Caco-2 (cell line): ENCODE results near the gene DIAPH2. TPM values are rescaled to one million over a fixed set of nuclear protein-coding genes. Genes with fewer than 3 reads are reported as not detected.

Source experiments
- BruUV-seq: library from RNA; stranded (reverse); fragments of 400-500 nt; replicated peaks from 2 replicates; lab custom pipeline; 2021; lab: Mats Ljungman, UMichigan
- CTCF ChIA-PET: fragments of 300-600 bp; sonication (Branson Sonifier 250); formaldehyde crosslinking; loops from one replicate; lab custom pipeline; 2022; ENCODE audit warnings: antibody characterized with exemption; lab: Charles Lee
- POLR2A ChIA-PET: fragments of 300-600 bp; sonication (Branson Sonifier 250); formaldehyde crosslinking; loops from one replicate; lab custom pipeline; 2022; ENCODE audit warnings: antibody characterized with exemption; lab: Charles Lee
- DNase-seq, 2 experiments: peaks; one replicate each; pipeline versions ENCODE4 v3.0.0 to v3.0.0-alpha.2; 2020 to 2022
- H3K27me3 ChIP-seq: replicated peaks from 2 replicates; pipeline ENCODE4 v1.6.0; 2011; ENCODE audit warnings: low read length; ENCODE audit not compliant: control insufficient read depth, insufficient read depth
- H3K36me3 ChIP-seq: 2 replicates; pipeline ENCODE4 v1.5.1; 2011; ENCODE audit warnings: low read length; ENCODE audit not compliant: control insufficient read depth, insufficient read depth
- H3K4me1 ChIP-seq: fragments of 250-450 bp; sonication (Bioruptor Pico); 2 replicates; pipeline ENCODE4 v1.5.1; 2020; ENCODE audit warnings: mild to moderate bottlenecking
- H3K4me3 ChIP-seq: 2 replicates; pipeline ENCODE4 v1.5.1; 2011; ENCODE audit warnings: low read depth, mild to moderate bottlenecking, control low read depth, low read length
- H3K9me3 ChIP-seq: fragments of 250-450 bp; sonication (Bioruptor Pico); 2 replicates; pipeline ENCODE4 v1.5.1; 2020; ENCODE audit warnings: mild to moderate bottlenecking, moderate library complexity
- H3K27ac Mint-ChIP-seq: one replicate; pipeline ENCODE4 v1.8.0; 2022; ENCODE audit warnings: mixed read lengths; ENCODE audit not compliant: unreplicated experiment
- H3K27me3 Mint-ChIP-seq: one replicate; pipeline ENCODE4 v1.8.0; 2022; ENCODE audit warnings: mixed read lengths; ENCODE audit not compliant: insufficient read depth, unreplicated experiment
- H3K36me3 Mint-ChIP-seq: one replicate; pipeline ENCODE4 v1.8.0; 2022; ENCODE audit warnings: mild to moderate bottlenecking, mixed read lengths; ENCODE audit not compliant: insufficient read depth, unreplicated experiment
- H3K4me1 Mint-ChIP-seq: one replicate; pipeline ENCODE4 v1.8.0; 2022; ENCODE audit warnings: low read depth, mixed read lengths; ENCODE audit not compliant: unreplicated experiment
- H3K4me3 Mint-ChIP-seq: one replicate; pipeline ENCODE4 v1.8.0; 2022; ENCODE audit warnings: mild to moderate bottlenecking, moderate library complexity, mixed read lengths; ENCODE audit not compliant: unreplicated experiment
- H3K9me3 Mint-ChIP-seq: one replicate; pipeline ENCODE4 v1.8.0; 2022; ENCODE audit warnings: mixed read lengths; ENCODE audit not compliant: unreplicated experiment
- CTCF ChIP-seq, 2 experiments: fragments of 200-600 bp in 1 of 2; IDR thresholded peaks; 1 replicate in 1 of 2; 2 replicates in 1 of 2; pipeline versions ENCODE4 v1.5.1 to v1.8.0; 2011 to 2022; ENCODE audit warnings: antibody characterized with exemption in 1 of 2, control low read depth in 1 of 2, inconsistent platforms in 1 of 2, low read depth in 1 of 2, low read length in 1 of 2, mild to moderate bottlenecking in 1 of 2, moderate library complexity in 1 of 2; ENCODE audit not compliant: insufficient read depth in 1 of 2, severe bottlenecking in 1 of 2, unreplicated experiment in 1 of 2
- intact Hi-C: fragments of 100-400 bp; cut with micrococcal nuclease; formaldehyde crosslinking; loops from one replicate; pipeline ENCODE4 v1.10.0; 2022; ENCODE audit not compliant: unreplicated experiment
- total RNA-seq: library from RNA; stranded (reverse); gene quantifications from 2 replicates; pipeline ENCODE4 v1.2.3, GENCODE V29; 2022

Gene DIAPH2
- total RNA-seq, 1 experiment from 2014 or later: 16.1 TPM

DNA sequence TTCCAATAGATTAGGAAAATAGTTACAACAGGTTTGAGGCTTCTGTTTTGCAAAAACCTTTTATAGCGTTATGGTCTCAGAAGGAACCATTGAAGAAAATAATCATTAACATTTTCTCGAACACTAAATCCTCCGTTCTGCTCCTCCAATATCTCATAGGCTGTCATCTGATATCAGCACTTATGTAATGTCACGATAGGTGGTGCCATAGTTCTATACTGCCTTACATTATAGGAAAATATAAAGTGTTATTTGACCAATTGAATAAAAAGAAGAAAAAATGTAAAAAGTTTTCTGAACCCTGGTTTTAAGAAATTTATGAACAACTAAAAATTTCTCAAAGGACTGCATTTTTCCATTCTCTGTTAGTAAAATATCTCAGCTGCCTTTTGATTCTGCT, 490.5 kb downstream of the DIAPH2 start:
- Mint-ChIP-seq H3K36me3 (no peaks in the 10 kb centered on the region), H3K4me1 (no peaks in the 10 kb centered on the region), H3K9me3 (no peaks in the 10 kb centered on the region), H3K27ac (no peak overlapping the region), H3K27me3 (no peaks in the 10 kb centered on the region), H3K4me3 (no peak overlapping the region)
- POLR2A ChIA-PET: no interaction called here
- no peak overlapping the region for H3K4me3 ChIP-seq
- DNase-seq: no peak
- H3K9me3 ChIP-seq: no peaks in the 10 kb centered on the region
- intact Hi-C loops: no loop called here
- BruUV-seq: no TSS peak
- TF ChIP-seq CTCF (IDR thresholded peaks at IDR 0.05; ENCODE audit: insufficient read depth in 1 of 2, low read depth in 1 of 2, low read length in 1 of 2, severe bottlenecking in 1 of 2, unreplicated experiment in 1 of 2): no peak
- H3K4me1 ChIP-seq: no peaks in the 10 kb centered on the region
- CTCF ChIA-PET: no interaction called here
- H3K36me3 ChIP-seq: no peaks in the 10 kb centered on the region
- no peaks in the 10 kb centered on the region for H3K27me3 ChIP-seq

- TF ChIP-seq CTCF (IDR thresholded peaks at IDR 0.05; ENCODE audit: insufficient read depth in 1 of 2, low read depth in 1 of 2, low read length in 1 of 2, severe bottlenecking in 1 of 2, unreplicated experiment in 1 of 2): no peak
- POLR2A ChIA-PET: no interaction called here
- H3K4me1 Mint-ChIP-seq: peaks cover 14% of the 10 kb centered on the region
- H3K27me3 Mint-ChIP-seq: no peaks in the 10 kb centered on the region
- CTCF ChIA-PET: no interaction called here
- intact Hi-C loops: no loop called here
- no TSS peak for BruUV-seq
- Histone ChIP-seq H3K4me1 (no peaks in the 10 kb centered on the region), H3K9me3 (no peaks in the 10 kb centered on the region), H3K4me3 (no peak overlapping the region), H3K27me3 (no peaks in the 10 kb centered on the region), H3K36me3 (no peaks in the 10 kb centered on the region)
- peaks cover 4% of the 10 kb centered on the region for H3K36me3 Mint-ChIP-seq
- no peak overlapping the region for H3K27ac Mint-ChIP-seq
- no peak for DNase-seq
- no peaks in the 10 kb centered on the region for H3K9me3 Mint-ChIP-seq
- H3K4me3 Mint-ChIP-seq: no peak overlapping the region
These were observed 505.0 kb downstream of the DIAPH2 start for GRCh38 chrX:97189668-97190067.

GRCh38 chrX:97199501-97199900, 514.9 kb downstream of the DIAPH2 start:
- intact Hi-C loops: no loop called here
- DNase-seq: no peak
- Histone ChIP-seq H3K36me3 (no peaks in the 10 kb centered on the region), H3K4me1 (no peaks in the 10 kb centered on the region), H3K9me3 (no peaks in the 10 kb centered on the region), H3K27me3 (no peaks in the 10 kb centered on the region), H3K4me3 (no peak overlapping the region)
- ChIA-PET POLR2A (no interaction called here), CTCF (no interaction called here)
- H3K36me3 Mint-ChIP-seq: no peaks in the 10 kb centered on the region
- no peak for TF ChIP-seq CTCF (IDR thresholded peaks at IDR 0.05; ENCODE audit: insufficient read depth in 1 of 2, low read depth in 1 of 2, low read length in 1 of 2, severe bottlenecking in 1 of 2, unreplicated experiment in 1 of 2)
- BruUV-seq: no TSS peak
- H3K9me3 Mint-ChIP-seq: peaks cover 18% of the 10 kb centered on the region
- no peak overlapping the region for H3K27ac Mint-ChIP-seq
- H3K27me3 Mint-ChIP-seq: no peaks in the 10 kb centered on the region
- H3K4me3 Mint-ChIP-seq: no peak overlapping the region
- H3K4me1 Mint-ChIP-seq: no peaks in the 10 kb centered on the region
